ENCODE measurements around the gene HOXB3.

DNA sequence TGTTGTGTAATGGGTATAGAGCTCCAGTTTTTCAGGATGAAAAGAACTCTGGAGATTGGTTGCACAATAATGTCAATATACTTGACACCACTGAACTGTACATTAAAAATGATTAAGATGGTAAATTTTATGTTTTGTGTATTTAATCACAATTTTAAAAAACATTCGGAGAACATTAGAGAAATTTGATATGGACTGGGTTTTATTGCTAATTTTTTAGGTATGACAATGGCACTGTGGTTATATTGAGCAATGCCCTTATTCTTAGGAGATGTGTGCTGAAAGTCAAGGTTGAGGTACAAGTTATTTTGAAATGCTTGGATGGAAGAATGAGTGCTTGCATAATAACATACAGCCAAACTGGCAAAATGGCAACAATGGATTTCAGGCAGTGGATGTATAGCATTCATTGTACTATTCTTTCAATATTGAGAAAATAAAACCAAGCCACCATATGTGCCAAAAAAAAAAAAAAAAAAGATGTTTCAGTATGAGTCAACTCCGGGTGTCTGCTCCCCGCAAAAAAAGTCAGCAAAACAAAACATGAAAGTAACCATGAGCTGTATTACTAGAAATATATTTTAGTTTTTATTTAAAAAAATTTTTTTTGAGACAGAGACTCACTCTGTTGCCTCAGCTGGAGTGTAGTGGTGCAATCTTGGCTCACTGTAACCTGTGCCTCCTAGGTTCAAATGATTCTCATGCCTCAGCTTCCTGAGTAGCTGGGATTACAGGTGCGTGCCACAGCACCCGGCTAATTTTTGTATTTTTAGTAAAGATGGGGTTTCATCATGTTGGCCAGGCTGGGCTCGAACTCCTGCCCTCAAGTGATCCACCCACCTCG, 79.1 kb downstream of the HOXB3 start:
- TF ChIP-seq, protein P1, sequence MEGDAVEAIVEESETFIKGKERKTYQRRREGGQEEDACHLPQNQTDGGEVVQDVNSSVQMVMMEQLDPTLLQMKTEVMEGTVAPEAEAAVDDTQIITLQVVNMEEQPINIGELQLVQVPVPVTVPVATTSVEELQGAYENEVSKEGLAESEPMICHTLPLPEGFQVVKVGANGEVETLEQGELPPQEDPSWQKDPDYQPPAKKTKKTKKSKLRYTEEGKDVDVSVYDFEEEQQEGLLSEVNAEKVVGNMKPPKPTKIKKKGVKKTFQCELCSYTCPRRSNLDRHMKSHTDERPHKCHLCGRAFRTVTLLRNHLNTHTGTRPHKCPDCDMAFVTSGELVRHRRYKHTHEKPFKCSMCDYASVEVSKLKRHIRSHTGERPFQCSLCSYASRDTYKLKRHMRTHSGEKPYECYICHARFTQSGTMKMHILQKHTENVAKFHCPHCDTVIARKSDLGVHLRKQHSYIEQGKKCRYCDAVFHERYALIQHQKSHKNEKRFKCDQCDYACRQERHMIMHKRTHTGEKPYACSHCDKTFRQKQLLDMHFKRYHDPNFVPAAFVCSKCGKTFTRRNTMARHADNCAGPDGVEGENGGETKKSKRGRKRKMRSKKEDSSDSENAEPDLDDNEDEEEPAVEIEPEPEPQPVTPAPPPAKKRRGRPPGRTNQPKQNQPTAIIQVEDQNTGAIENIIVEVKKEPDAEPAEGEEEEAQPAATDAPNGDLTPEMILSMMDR (IDR thresholded peaks at IDR 0.05 in 4 of 5, conservative IDR thresholded peaks at IDR 0.05 in 1 of 5): no peak
- no peak for TF ChIP-seq POLR2A (IDR thresholded peaks at IDR 0.05)

Measured in gastrocnemius medialis (tissue), 4 donors.